Epithelial cell of proximal tubule (primary cell): ENCODE results near the gene XRCC1. TPM values are rescaled to one million over a fixed set of nuclear protein-coding genes. Genes with fewer than 3 reads are reported as not detected.

Experiments used
- DNase-seq: peaks from one replicate; pipeline ENCODE4 v3.0.0-alpha.2; 2011; ENCODE audit warnings: low read depth
- H3K4me3 ChIP-seq: 2 replicates; pipeline ENCODE4 v1.5.1; 2011; ENCODE audit warnings: low read depth, mild to moderate bottlenecking, low read length
- CTCF ChIP-seq: conservative IDR thresholded peaks from 2 replicates; pipeline ENCODE4 v1.5.1; 2012; ENCODE audit warnings: low read depth, mild to moderate bottlenecking, low read length
- total RNA-seq: library from RNA; depleted of rRNA; stranded (reverse); fragments of >200 nt; gene quantifications from 2 replicates; pipeline ENCODE4 v1.2.3, GENCODE V29; 2015

Gene XRCC1
- total RNA-seq = 31.4 and 42.9 TPM in 2 replicates

- peak within 1 kb of the TSS; percentile 86 for H3K4me3 ChIP-seq
- TF ChIP-seq CTCF = no peak
- DNase-seq = peak; percentile 82
These were observed at the start of gene XRCC1, which contains the start of gene PINLYP for GRCh38 chr19:43575156-43575950. Gene XRCC1 (minus strand): TSS chr19:43575527. CDS start chr19:43575458, 69 bp downstream. Gene PINLYP (plus strand): TSS chr19:43575801. CDS start chr19:43577192, 1,391 bp downstream.

GRCh38 chr19:43624933-43625332 is 49.6 kb upstream of the XRCC1 start:
- no peak for TF ChIP-seq CTCF
- no peak overlapping the region for H3K4me3 ChIP-seq
- no peak for DNase-seq

DNA sequence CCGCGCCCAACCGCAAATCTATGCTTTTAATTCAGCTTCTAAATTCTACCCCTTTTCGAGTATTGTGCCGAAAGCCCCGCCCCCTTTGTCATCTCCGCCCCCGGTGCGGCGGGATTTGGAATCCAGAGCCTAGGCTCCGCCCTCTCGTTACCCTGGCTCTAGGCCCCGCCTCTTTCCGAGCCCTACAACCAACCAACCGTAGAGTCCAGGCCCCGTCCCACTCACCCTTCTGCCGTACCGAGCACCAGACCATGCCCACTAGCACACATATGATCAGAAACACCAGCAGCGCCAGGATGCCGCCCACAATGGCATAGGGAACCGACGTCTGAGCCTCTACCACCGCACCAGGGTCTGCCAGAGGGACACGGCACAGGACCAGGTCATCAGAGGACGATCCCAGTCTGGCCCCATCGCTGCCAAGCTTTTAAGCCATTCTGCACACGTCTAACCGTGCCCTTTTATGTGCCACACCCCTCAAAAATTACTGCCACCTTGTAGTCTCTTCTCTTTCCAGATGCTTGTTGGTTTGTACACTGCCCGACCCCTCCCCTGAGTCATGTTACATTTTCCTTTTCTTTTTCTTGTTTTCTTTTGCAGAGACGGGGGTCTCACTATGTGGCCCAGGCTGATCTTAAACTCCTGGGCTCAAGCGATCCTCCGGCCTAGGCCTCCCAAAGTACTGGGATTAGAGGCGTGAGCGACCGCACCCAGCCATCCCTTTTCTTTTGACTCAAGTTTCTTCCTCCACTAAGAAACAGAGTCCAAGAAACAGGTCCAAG is 48.8 kb upstream of the XRCC1 start:
- no peak overlapping the region for H3K4me3 ChIP-seq
- DNase-seq = no peak
- no peak for TF ChIP-seq CTCF

DNA sequence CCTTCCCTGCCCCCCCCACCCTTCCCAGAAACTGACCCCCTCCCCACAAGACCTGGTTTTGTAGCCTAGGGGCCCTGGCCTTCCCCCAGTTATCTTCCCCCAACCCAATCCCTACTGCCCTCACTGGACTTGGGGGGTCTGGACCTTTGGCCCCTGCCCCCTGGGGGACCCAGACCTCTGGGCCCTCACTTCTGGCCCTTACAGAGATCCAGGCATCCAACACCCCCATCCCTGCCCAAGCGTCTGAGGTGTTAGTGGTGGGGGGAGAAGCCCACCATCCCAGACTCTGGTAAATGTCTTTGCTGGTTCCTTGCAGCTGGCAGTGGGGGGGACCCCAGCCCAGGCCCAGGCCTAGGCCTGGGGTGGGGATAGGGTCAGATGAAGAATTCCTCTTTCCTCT is 47.6 kb upstream of the XRCC1 start:
- TF ChIP-seq CTCF = no peak
- no peak for DNase-seq
- no peak overlapping the region for H3K4me3 ChIP-seq

DNA sequence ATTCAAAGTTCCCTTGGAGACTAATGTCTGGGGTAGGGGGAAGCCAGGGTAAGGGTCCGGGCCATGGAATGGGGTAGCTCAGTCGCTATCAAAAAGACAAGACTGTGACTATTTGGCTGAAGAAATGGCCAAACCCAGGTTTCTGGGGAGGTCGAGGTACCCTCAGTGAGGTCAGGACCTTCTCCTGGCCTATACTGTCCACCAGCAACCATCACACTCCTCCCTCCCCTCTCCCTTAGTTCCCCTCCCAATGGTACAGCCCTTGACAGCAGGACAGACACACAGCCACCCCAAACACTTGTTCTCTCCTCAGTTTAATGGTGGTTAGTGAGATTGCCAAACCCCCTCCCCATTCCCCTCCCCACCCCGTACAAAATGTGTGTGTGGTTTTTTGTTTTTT is 46.7 kb upstream of the XRCC1 start:
- no peak overlapping the region for H3K4me3 ChIP-seq
- TF ChIP-seq CTCF = no peak
- no peak for DNase-seq

GRCh38 chr19:43620061-43621001 is 45.0 kb upstream of the XRCC1 start:
- DNase-seq = no peak
- no peak for TF ChIP-seq CTCF
- peak overlapping the region; percentile 84 for H3K4me3 ChIP-seq
